Ishikawa (cell line): Measurements from ENCODE around the gene PRKAR2A.

Experiments
- CEBPB ChIP-seq: IDR thresholded peaks from 2 replicates; pipeline ENCODE4 v1.6.1; 2012
- CREB1 ChIP-seq: IDR thresholded peaks from 2 replicates; pipeline ENCODE4 v1.6.1; 2012; ENCODE audit warnings: low read depth
- EGR1 ChIP-seq: IDR thresholded peaks from 2 replicates; pipeline ENCODE4 v1.6.1; 2012
- FOXM1 ChIP-seq: IDR thresholded peaks from 2 replicates; pipeline ENCODE4 v1.6.1; 2012; ENCODE audit warnings: low read depth, borderline replicate concordance
- MAX ChIP-seq: IDR thresholded peaks from 2 replicates; pipeline ENCODE4 v1.6.1; 2012
- NFIC ChIP-seq: IDR thresholded peaks from 2 replicates; pipeline ENCODE4 v1.6.1; 2012
- RAD21 ChIP-seq: IDR thresholded peaks from 2 replicates; pipeline ENCODE4 v1.6.1; 2012; ENCODE audit warnings: low read depth
- REST ChIP-seq: IDR thresholded peaks from 2 replicates; pipeline ENCODE4 v1.6.1; 2012; ENCODE audit warnings: low read depth, mild to moderate bottlenecking
- TAF1 ChIP-seq: IDR thresholded peaks from 2 replicates; pipeline ENCODE4 v1.6.1; 2012; ENCODE audit warnings: low read depth, mild to moderate bottlenecking
- TCF12 ChIP-seq: IDR thresholded peaks from 2 replicates; pipeline ENCODE4 v1.6.1; 2012; ENCODE audit warnings: low read depth
- TEAD4 ChIP-seq: IDR thresholded peaks from 2 replicates; pipeline ENCODE4 v1.6.1; 2012
- YY1 ChIP-seq: IDR thresholded peaks from 2 replicates; pipeline ENCODE4 v1.6.1; 2012; ENCODE audit warnings: low read depth
- ZBTB7A ChIP-seq: IDR thresholded peaks from 2 replicates; pipeline ENCODE4 v1.6.1; 2012; ENCODE audit warnings: low read depth

- TF ChIP-seq EGR1: no peak
- no peak for TF ChIP-seq TAF1
- no peak for TF ChIP-seq NFIC
- no peak for TF ChIP-seq REST
- no peak for TF ChIP-seq FOXM1
- no peak for TF ChIP-seq CREB1
- TF ChIP-seq RAD21: no peak
- TF ChIP-seq TEAD4: no peak
- TF ChIP-seq TCF12: no peak
- no peak for TF ChIP-seq YY1
- TF ChIP-seq ZBTB7A: no peak
- TF ChIP-seq CEBPB: no peak
- TF ChIP-seq MAX: no peak
Measured at GRCh38 chr3:48845170-48845569, 2.5 kb downstream of the PRKAR2A start.
